NCI-H2227 treated with DMSO at 0.1 percent for 48 hours (cell line): ENCODE results near the gene DLG2.
A peak's percentile ranks its signal among the peaks of the same experiment; 100 is the strongest.

Experiments used
- DNase-seq: peaks from one replicate; lab custom pipeline; 2025; lab: John Stamatoyannopoulos, UW

Gene DLG2

GRCh38 chr11:83847467-83848034, 1779.6 kb downstream of the DLG2 start:
- DNase-seq = no peak

- DNase-seq = no peak
Observed at GRCh38 chr11:83845797-83846196, 1781.3 kb downstream of the DLG2 start.

GRCh38 chr11:83840326-83840725, 1786.8 kb downstream of the DLG2 start:
- DNase-seq = no peak

GRCh38 chr11:83836883-83837654, 1790.1 kb downstream of the DLG2 start:
- DNase-seq = peak; percentile 36

GRCh38 chr11:83836065-83836464, 1791.1 kb downstream of the DLG2 start:
- DNase-seq = no peak

GRCh38 chr11:83835423-83835822, 1791.7 kb downstream of the DLG2 start:
- no peak for DNase-seq

GRCh38 chr11:83831929-83832328, 1795.2 kb downstream of the DLG2 start:
- no peak for DNase-seq

GRCh38 chr11:83827940-83828554, 1799.1 kb downstream of the DLG2 start:
- peak; percentile 38 for DNase-seq

- DNase-seq = no peak
Observed at GRCh38 chr11:83827520-83827919, 1799.6 kb downstream of the DLG2 start.

- DNase-seq = peak; percentile 21
Observed at GRCh38 chr11:83826078-83826477, 1801.1 kb downstream of the DLG2 start.

- no peak for DNase-seq
Observed at GRCh38 chr11:83823461-83824025, 1803.6 kb downstream of the DLG2 start.

GRCh38 chr11:83819931-83820549, 1807.1 kb downstream of the DLG2 start:
- DNase-seq = peak; percentile 70

GRCh38 chr11:83818349-83818748, 1808.8 kb downstream of the DLG2 start:
- DNase-seq = no peak

GRCh38 chr11:83816572-83817187, 1810.5 kb downstream of the DLG2 start:
- DNase-seq = peak; percentile 60

GRCh38 chr11:83815736-83816135, 1811.4 kb downstream of the DLG2 start:
- no peak for DNase-seq

GRCh38 chr11:83813296-83813695, 1813.8 kb downstream of the DLG2 start:
- DNase-seq = no peak

GRCh38 chr11:83809274-83809673, 1817.9 kb downstream of the DLG2 start:
- no peak for DNase-seq

GRCh38 chr11:83801799-83802198, 1825.3 kb downstream of the DLG2 start:
- no peak for DNase-seq

GRCh38 chr11:83793310-83793709, 1833.8 kb downstream of the DLG2 start:
- no peak for DNase-seq

GRCh38 chr11:83791557-83791956, 1835.6 kb downstream of the DLG2 start:
- no peak for DNase-seq

GRCh38 chr11:83785942-83786341, 1841.2 kb downstream of the DLG2 start:
- no peak for DNase-seq

- no peak for DNase-seq
Observed at GRCh38 chr11:83784419-83784818, 1842.7 kb downstream of the DLG2 start.
